ENCODE results near the gene HHAT. TPM values are rescaled to one million over a fixed set of nuclear protein-coding genes. Genes with fewer than 3 reads are reported as not detected.

Gene HHAT
- total and polyA plus RNA-seq, 2 donors (not counting 3 experiments of a cell fraction or from before 2014, with no cell fraction given): 2.4 to 4.3 TPM

DNA sequence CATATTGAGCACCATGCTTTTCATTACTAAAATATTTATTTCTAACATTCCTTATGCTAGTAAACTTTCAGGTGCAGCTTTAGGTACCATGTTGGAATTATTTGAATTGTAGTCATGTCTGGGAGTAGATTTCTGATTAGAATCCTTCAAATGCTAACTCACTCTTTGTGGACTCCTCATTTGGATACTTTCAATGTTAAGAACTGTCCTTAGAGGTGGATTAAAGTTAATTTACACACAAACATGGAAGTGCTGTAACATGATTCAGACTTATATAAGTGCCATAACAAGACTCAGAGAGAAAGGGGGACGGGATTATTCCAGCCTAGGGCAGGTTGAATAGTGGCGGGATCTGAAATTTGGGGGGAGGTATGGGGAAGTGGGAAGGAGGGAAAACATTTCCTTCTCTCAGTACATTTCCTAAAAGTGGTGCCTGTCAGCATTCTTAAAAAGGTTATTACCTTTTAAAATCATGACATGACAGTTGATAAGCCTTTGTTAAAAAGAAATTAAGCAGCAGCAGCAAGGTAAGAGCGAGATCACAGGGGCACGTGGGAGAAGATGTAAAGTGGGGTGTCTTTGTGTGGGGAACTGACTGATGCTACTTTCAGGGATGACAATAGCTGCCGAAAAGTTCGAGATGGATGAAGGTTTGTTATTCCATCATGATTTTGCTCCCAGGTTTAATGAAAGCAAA lies 44.4 kb downstream of the HHAT start:
- dilution Hi-C loops (cut with MboI; ENCODE audit: extremely low pct_ligation_motif_present, low sequenced_read_pairs): loop anchor here (25.0 kb wide), 1 partner anchor 536 kb away; the partner anchor contains the start of gene UTP25
- BruUV-seq (replicated peaks): no TSS peak
- H3K9me3 ChIP-seq (replicated peaks; ENCODE audit: control insufficient read depth, insufficient read depth, low read length): no peaks in the 10 kb centered on the region
- no peaks in the 10 kb centered on the region for H3K27me3 ChIP-seq (ENCODE audit: control insufficient read depth in 2 of 2, insufficient read depth in 2 of 2, low read length in 2 of 2)
- ChIA-PET CTCF (interaction anchor here (0.8 to 3.3 kb wide), 7 partner anchors 9 to 761 kb away, joined by 3 to 16 read pairs (median 5); partner anchors contain the start of gene KCNH1), POLR2A (interaction anchor here (1.2 to 1.8 kb wide), 3 partner anchors 21 to 550 kb away, joined by 3 to 9 read pairs (median 3); no protein-coding TSS in a partner anchor)
- no peak overlapping the region for H2AFZ ChIP-seq (ENCODE audit: low read depth, low read length)
- no peak overlapping the region for H3K4me2 ChIP-seq (ENCODE audit: insufficient read depth, low read length)
- no peak for TF ChIP-seq EZH2 (IDR thresholded peaks at IDR 0.05; ENCODE audit: borderline replicate concordance, low read depth, low read length, severe bottlenecking)
- TF ChIP-seq, protein P1, sequence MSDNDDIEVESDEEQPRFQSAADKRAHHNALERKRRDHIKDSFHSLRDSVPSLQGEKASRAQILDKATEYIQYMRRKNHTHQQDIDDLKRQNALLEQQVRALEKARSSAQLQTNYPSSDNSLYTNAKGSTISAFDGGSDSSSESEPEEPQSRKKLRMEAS (IDR thresholded peaks at IDR 0.05; ENCODE audit: insufficient read depth, insufficient read length): no peak
- TF ChIP-seq FOS (IDR thresholded peaks at IDR 0.05; ENCODE audit: borderline replicate concordance, insufficient read depth, low read length): no peak
- TF ChIP-seq POLR2AphosphoS5 (IDR thresholded peaks at IDR 0.05; ENCODE audit: insufficient read depth, low read depth, low read length): no peak
- no peak for TF ChIP-seq MYC (IDR thresholded peaks at IDR 0.05; ENCODE audit: low read depth, low read length)
- TF ChIP-seq, protein P2, sequence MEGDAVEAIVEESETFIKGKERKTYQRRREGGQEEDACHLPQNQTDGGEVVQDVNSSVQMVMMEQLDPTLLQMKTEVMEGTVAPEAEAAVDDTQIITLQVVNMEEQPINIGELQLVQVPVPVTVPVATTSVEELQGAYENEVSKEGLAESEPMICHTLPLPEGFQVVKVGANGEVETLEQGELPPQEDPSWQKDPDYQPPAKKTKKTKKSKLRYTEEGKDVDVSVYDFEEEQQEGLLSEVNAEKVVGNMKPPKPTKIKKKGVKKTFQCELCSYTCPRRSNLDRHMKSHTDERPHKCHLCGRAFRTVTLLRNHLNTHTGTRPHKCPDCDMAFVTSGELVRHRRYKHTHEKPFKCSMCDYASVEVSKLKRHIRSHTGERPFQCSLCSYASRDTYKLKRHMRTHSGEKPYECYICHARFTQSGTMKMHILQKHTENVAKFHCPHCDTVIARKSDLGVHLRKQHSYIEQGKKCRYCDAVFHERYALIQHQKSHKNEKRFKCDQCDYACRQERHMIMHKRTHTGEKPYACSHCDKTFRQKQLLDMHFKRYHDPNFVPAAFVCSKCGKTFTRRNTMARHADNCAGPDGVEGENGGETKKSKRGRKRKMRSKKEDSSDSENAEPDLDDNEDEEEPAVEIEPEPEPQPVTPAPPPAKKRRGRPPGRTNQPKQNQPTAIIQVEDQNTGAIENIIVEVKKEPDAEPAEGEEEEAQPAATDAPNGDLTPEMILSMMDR (IDR thresholded peaks at IDR 0.05; ENCODE audit: extremely low read depth in 1 of 2, insufficient read depth in 1 of 2, low read depth in 1 of 2, low read length in 2 of 2): no peak
- no peak for TF ChIP-seq JUN (IDR thresholded peaks at IDR 0.05; ENCODE audit: borderline replicate concordance, insufficient read depth, insufficient read length, low read depth)
- no peak for TF ChIP-seq GATA2 (IDR thresholded peaks at IDR 0.05; ENCODE audit: insufficient read depth, insufficient read length, low read depth, low read length)
- TF ChIP-seq POLR2A (IDR thresholded peaks at IDR 0.05; ENCODE audit: low read depth, low read length): no peak
- H3K9ac ChIP-seq (replicated peaks; ENCODE audit: extremely low read depth, insufficient read depth, low read length): no peak overlapping the region
- no peaks in the 10 kb centered on the region for H3K79me2 ChIP-seq (ENCODE audit: control insufficient read depth, insufficient read depth, low read length)
- intact Hi-C loops (cut with micrococcal nuclease): loop anchor here (10.0 kb wide), 1 partner anchor 508 kb away; no protein-coding TSS in a partner anchor
- no peak for FAIRE-seq
- H3K4me1 ChIP-seq (ENCODE audit: control insufficient read depth, extremely low read depth, insufficient read depth, low read length): peaks cover 7% of the 10 kb centered on the region
- no peak for DNase-seq (ENCODE audit: low read depth, low spot score)
- no peaks in the 10 kb centered on the region for H3K9me1 ChIP-seq (replicated peaks; ENCODE audit: control insufficient read depth, extremely low read depth, insufficient read depth, low read length)
- H3K36me3 ChIP-seq (ENCODE audit: control insufficient read depth in 2 of 2, extremely low read depth in 1 of 2, insufficient read depth in 2 of 2, low read length in 2 of 2): no peaks in the 10 kb centered on the region
- H4K20me1 ChIP-seq (replicated peaks; ENCODE audit: control insufficient read depth, extremely low read depth, insufficient read depth, low read length): no peaks in the 10 kb centered on the region
- H3K4me3 ChIP-seq (replicated peaks in 1 of 3; ENCODE audit: insufficient read depth in 1 of 3, low read depth in 1 of 3, low read length in 3 of 3): no peak overlapping the region
- no peak overlapping the region for H3K27ac ChIP-seq (ENCODE audit: insufficient read depth, low read depth, low read length)
